ENCODE data around the gene ARHGAP44.

GRCh38 chr17:12794919-12795532 lies 5.7 kb downstream of the ARHGAP44 start:
- TF ChIP-seq EZH2 (IDR thresholded peaks at IDR 0.05; ENCODE audit: borderline replicate concordance) (no peak), EZH2phosphoT487 (IDR thresholded peaks at IDR 0.05; ENCODE audit: low read depth, severe bottlenecking, unreplicated experiment) (no peak)
